ENCODE results near the gene KIRREL3. TPM values are rescaled to one million over a fixed set of nuclear protein-coding genes. Genes with fewer than 3 reads are reported as not detected.
A peak's percentile ranks its signal among the peaks of the same experiment; 100 is the strongest.

KIRREL3 gene
- total RNA-seq, 1 donor from 2014 or later = not detected

DNA sequence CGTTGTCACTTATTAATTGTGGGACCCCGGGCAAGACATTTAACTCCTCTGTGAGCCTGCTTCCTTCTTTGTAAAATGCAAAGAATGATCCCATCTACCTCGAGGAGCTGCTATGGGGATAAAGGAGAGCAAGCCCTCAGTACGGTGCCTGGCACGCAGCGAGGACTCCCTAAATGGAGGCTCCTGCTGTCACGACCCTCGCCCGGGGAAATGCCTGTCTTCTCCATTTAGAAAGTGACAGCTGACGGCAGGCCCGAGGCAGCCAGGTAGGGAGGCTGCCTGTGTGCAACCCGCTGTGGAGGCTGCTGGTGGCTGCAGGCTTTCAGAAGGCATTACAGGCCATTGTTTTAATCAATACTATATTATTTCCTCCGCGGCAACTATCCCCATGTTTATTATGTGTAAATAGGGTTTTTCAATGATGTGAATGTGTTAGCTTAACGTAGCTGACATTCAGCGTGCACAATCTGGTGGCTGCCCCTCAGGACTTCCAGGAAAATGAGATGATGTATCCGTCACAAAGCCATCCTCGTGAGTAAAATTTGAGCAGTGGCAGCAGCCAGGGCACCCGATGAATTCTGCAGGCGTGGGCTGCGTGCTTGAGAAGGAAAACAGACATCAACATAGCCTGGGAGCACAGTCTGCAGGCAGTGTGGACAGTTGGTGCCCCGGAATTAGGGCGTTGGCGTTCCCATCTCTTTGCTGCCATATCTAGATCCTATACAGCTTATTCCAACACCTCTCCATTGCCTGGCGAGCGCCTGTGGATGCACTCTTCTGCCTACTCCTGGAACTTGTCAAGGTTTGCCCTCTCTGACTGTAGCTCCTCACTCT, 416.8 kb downstream of the KIRREL3 start:
- TF ChIP-seq, protein P1, sequence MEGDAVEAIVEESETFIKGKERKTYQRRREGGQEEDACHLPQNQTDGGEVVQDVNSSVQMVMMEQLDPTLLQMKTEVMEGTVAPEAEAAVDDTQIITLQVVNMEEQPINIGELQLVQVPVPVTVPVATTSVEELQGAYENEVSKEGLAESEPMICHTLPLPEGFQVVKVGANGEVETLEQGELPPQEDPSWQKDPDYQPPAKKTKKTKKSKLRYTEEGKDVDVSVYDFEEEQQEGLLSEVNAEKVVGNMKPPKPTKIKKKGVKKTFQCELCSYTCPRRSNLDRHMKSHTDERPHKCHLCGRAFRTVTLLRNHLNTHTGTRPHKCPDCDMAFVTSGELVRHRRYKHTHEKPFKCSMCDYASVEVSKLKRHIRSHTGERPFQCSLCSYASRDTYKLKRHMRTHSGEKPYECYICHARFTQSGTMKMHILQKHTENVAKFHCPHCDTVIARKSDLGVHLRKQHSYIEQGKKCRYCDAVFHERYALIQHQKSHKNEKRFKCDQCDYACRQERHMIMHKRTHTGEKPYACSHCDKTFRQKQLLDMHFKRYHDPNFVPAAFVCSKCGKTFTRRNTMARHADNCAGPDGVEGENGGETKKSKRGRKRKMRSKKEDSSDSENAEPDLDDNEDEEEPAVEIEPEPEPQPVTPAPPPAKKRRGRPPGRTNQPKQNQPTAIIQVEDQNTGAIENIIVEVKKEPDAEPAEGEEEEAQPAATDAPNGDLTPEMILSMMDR (IDR thresholded peaks at IDR 0.05; ENCODE audit: insufficient read depth, low read length, severe bottlenecking) = no peak
- Histone ChIP-seq H3K27me3 (ENCODE audit: control insufficient read depth, insufficient read depth, low read length) (no peaks in the 10 kb centered on the region), H3K4me3 (ENCODE audit: low read depth, low read length) (no peak overlapping the region), H3K36me3 (ENCODE audit: control insufficient read depth, insufficient read depth, low read length) (no peaks in the 10 kb centered on the region)
- FAIRE-seq (no peak), DNase-seq (ENCODE audit: low read depth) (no peak)

- DNase-seq (ENCODE audit: low read depth) (no peak), FAIRE-seq (no peak)
- H3K4me3 ChIP-seq (ENCODE audit: low read depth, low read length) = no peak overlapping the region
- H3K27me3 ChIP-seq (ENCODE audit: control insufficient read depth, insufficient read depth, low read length) = no peaks in the 10 kb centered on the region
- no peaks in the 10 kb centered on the region for H3K36me3 ChIP-seq (ENCODE audit: control insufficient read depth, insufficient read depth, low read length)
- TF ChIP-seq, protein P1 (IDR thresholded peaks at IDR 0.05; ENCODE audit: insufficient read depth, low read length, severe bottlenecking) = no peak
Measured at GRCh38 chr11:126583101-126583500, 417.5 kb downstream of the KIRREL3 start.

- no peak overlapping the region for H3K4me3 ChIP-seq (ENCODE audit: low read depth, low read length)
- DNase-seq (ENCODE audit: low read depth) (no peak), FAIRE-seq (peak; percentile 89)
- H3K36me3 ChIP-seq (ENCODE audit: control insufficient read depth, insufficient read depth, low read length) = no peaks in the 10 kb centered on the region
- TF ChIP-seq, protein P1 (IDR thresholded peaks at IDR 0.05; ENCODE audit: insufficient read depth, low read length, severe bottlenecking) = no peak
- H3K27me3 ChIP-seq (ENCODE audit: control insufficient read depth, insufficient read depth, low read length) = no peaks in the 10 kb centered on the region
Measured at GRCh38 chr11:126581871-126582648, 418.5 kb downstream of the KIRREL3 start.

DNA sequence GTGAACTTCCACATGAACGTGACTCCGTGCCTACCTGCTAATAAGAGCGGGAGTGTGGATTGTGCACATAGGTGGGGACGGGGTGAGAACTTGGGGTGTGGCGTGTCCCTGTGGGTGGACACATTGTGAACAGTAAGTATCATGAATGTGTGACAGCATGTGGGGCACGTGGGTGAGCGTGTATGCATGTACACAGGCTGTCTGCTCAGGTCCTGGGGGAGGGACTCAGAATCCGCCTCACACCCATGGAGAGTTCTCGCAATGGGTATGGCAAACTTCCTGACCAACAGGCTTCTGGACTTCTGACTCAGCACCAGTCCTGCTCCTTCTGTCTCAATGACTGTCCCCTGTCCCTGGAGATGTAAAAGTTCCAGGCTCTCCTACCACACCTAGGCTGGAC, 422.1 kb downstream of the KIRREL3 start:
- FAIRE-seq = peak; percentile 58
- no peak overlapping the region for H3K4me3 ChIP-seq (ENCODE audit: low read depth, low read length)

DNA sequence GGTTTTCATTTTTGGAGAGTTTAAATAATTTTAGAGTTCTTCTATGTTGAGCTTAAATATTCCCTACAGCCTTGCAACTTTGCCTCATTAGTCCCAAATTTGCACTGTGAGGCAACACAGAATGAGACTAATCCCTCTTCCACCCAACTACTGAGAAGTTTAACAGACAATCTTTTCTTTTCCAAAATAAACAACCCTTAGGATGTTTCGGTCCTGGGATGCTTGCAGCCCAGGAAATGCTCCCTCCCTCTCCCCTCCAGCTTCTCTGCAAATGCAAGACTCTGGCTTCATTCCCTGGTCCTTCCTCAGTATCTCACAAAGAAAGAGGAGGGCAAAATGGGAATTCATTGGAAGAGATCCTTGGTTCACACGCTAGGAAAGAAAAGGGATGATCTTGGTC, 422.5 kb downstream of the KIRREL3 start:
- no peak for DNase-seq (ENCODE audit: low read depth)
- no peaks in the 10 kb centered on the region for H3K36me3 ChIP-seq (ENCODE audit: control insufficient read depth, insufficient read depth, low read length)
- TF ChIP-seq, protein P1 (IDR thresholded peaks at IDR 0.05; ENCODE audit: insufficient read depth, low read length, severe bottlenecking) = no peak
- no peak for FAIRE-seq
- no peaks in the 10 kb centered on the region for H3K27me3 ChIP-seq (ENCODE audit: control insufficient read depth, insufficient read depth, low read length)
- no peak overlapping the region for H3K4me3 ChIP-seq (ENCODE audit: low read depth, low read length)

More for the DNA sequence above, 422.1 kb downstream of the KIRREL3 start:
- no peaks in the 10 kb centered on the region for H3K27me3 ChIP-seq (ENCODE audit: control insufficient read depth, insufficient read depth, low read length)
- DNase-seq (ENCODE audit: low read depth) = no peak
- TF ChIP-seq, protein P1 (IDR thresholded peaks at IDR 0.05; ENCODE audit: insufficient read depth, low read length, severe bottlenecking) = no peak
- H3K36me3 ChIP-seq (ENCODE audit: control insufficient read depth, insufficient read depth, low read length) = no peaks in the 10 kb centered on the region

Data from bronchial epithelial cell (primary cell).